SU-DHL-6 (cell line): ENCODE data around the gene DCANP1.

ENCODE experiments used
- H2AFZ ChIP-seq: fragments of 200-600 bp; sonication (generic); 2 replicates; pipeline ENCODE4 v1.6.1; 2014; ENCODE audit warnings: low read depth, mild to moderate bottlenecking, moderate library complexity, mixed read lengths, antibody characterized with exemption, low read length; ENCODE audit not compliant: severe bottlenecking
- H3F3A ChIP-seq: fragments of 200-600 bp; shearing (Covaris generic); 2 replicates; pipeline ENCODE4 v1.6.0; 2016; ENCODE audit warnings: antibody characterized with exemption, mild to moderate bottlenecking; ENCODE audit not compliant: insufficient read depth
- H3K27ac ChIP-seq: fragments of 200-600 bp; sonication (generic); 2 replicates; pipeline ENCODE4 v1.5.1; 2016; ENCODE audit warnings: low read depth, mild to moderate bottlenecking, low read length, moderate library complexity, mixed read lengths
- H3K27me3 ChIP-seq: fragments of 200-600 bp; sonication (generic), shearing (Covaris generic); 2 replicates; pipeline ENCODE4 v1.6.0; 2014; ENCODE audit warnings: mild to moderate bottlenecking, low read length
- H3K36me3 ChIP-seq: fragments of 200-600 bp; sonication (generic); 2 replicates; pipeline ENCODE4 v1.6.1; 2014; ENCODE audit warnings: mild to moderate bottlenecking, low read length, mixed read lengths
- H3K4me2 ChIP-seq: fragments of 300-600, 200-600 bp; shearing (Covaris generic), sonication (generic); 2 replicates; pipeline ENCODE4 v1.6.0; 2014; ENCODE audit warnings: low read length, low read depth, mild to moderate bottlenecking; ENCODE audit not compliant: poor library complexity, severe bottlenecking
- H3K4me3 ChIP-seq: fragments of 200-600 bp; sonication (generic); 2 replicates; pipeline ENCODE4 v1.5.1; 2014; ENCODE audit warnings: antibody characterized with exemption, low read length, mild to moderate bottlenecking, mixed read lengths; ENCODE audit not compliant: insufficient read depth, poor library complexity, severe bottlenecking
- H3K79me2 ChIP-seq: fragments of 200-600 bp; sonication (generic); 2 replicates; pipeline ENCODE4 v1.6.1; 2014; ENCODE audit warnings: mild to moderate bottlenecking, low read length, moderate library complexity; ENCODE audit not compliant: insufficient read depth
- H3K9ac ChIP-seq: fragments of 200-600 bp; sonication (generic); 2 replicates; pipeline ENCODE4 v1.7.0; 2014; ENCODE audit warnings: mild to moderate bottlenecking, low read length
- H3K9me2 ChIP-seq: fragments of 200-600 bp; sonication (generic); replicated peaks from 2 replicates; pipeline ENCODE4 v1.6.1; 2014; ENCODE audit warnings: low read length; ENCODE audit not compliant: insufficient read depth
- H3K9me3 ChIP-seq: fragments of 200-600 bp; sonication (generic); 2 replicates; pipeline ENCODE4 v1.6.1; 2014; ENCODE audit warnings: low read length, mixed read lengths; ENCODE audit not compliant: insufficient read depth
- H4K20me1 ChIP-seq: fragments of 200-600 bp; sonication (generic); 2 replicates; pipeline ENCODE4 v1.6.1; 2014; ENCODE audit warnings: low read depth, mild to moderate bottlenecking, antibody characterized with exemption, low read length, moderate library complexity, mixed read lengths
- CTCF ChIP-seq: fragments of 200-600 bp; sonication (generic); IDR thresholded peaks from one replicate; pipeline ENCODE4 v1.5.1; 2017; ENCODE audit warnings: antibody characterized with exemption, mild to moderate bottlenecking, low read length, moderate library complexity; ENCODE audit not compliant: insufficient read depth, poor library complexity, severe bottlenecking
- EZH2phosphoT487 ChIP-seq: fragments of 200-600 bp; sonication (generic), shearing (Covaris generic); conservative IDR thresholded peaks from 2 replicates; pipeline ENCODE4 v1.6.1; 2018; ENCODE audit warnings: mild to moderate bottlenecking, antibody characterized with exemption, low read length, moderate library complexity, mixed read lengths

DCANP1 gene

GRCh38 chr5:135482381-135482933 is 35.3 kb upstream of the DCANP1 start:
- no peak overlapping the region for H3K27ac ChIP-seq
- H2AFZ ChIP-seq = no peak overlapping the region
- H3F3A ChIP-seq = no peaks in the 10 kb centered on the region
- no peaks in the 10 kb centered on the region for H3K79me2 ChIP-seq
- H3K27me3 ChIP-seq = no peaks in the 10 kb centered on the region
- H3K9me2 ChIP-seq = no peaks in the 10 kb centered on the region
- no peaks in the 10 kb centered on the region for H4K20me1 ChIP-seq
- no peak overlapping the region for H3K4me3 ChIP-seq
- H3K36me3 ChIP-seq = no peaks in the 10 kb centered on the region
- TF ChIP-seq EZH2phosphoT487 (no peak), CTCF (no peak)
- no peaks in the 10 kb centered on the region for H3K9me3 ChIP-seq
- H3K4me2 ChIP-seq = no peak overlapping the region
- H3K9ac ChIP-seq = no peak overlapping the region

GRCh38 chr5:135481909-135482311 is 34.8 kb upstream of the DCANP1 start:
- no peaks in the 10 kb centered on the region for H3K79me2 ChIP-seq
- no peak overlapping the region for H3K4me3 ChIP-seq
- no peaks in the 10 kb centered on the region for H3K9me2 ChIP-seq
- no peaks in the 10 kb centered on the region for H3K27me3 ChIP-seq
- no peaks in the 10 kb centered on the region for H3K9me3 ChIP-seq
- H2AFZ ChIP-seq = no peak overlapping the region
- H3K4me2 ChIP-seq = no peak overlapping the region
- H3F3A ChIP-seq = no peaks in the 10 kb centered on the region
- TF ChIP-seq CTCF (no peak), EZH2phosphoT487 (no peak)
- H3K36me3 ChIP-seq = no peaks in the 10 kb centered on the region
- no peaks in the 10 kb centered on the region for H4K20me1 ChIP-seq
- no peak overlapping the region for H3K27ac ChIP-seq
- no peak overlapping the region for H3K9ac ChIP-seq

- Histone ChIP-seq H2AFZ (no peak overlapping the region), H3K4me3 (no peak overlapping the region), H3K9me2 (no peaks in the 10 kb centered on the region), H3K79me2 (no peaks in the 10 kb centered on the region), H3F3A (no peaks in the 10 kb centered on the region), H3K9ac (no peak overlapping the region), H3K36me3 (no peaks in the 10 kb centered on the region), H3K27ac (no peak overlapping the region), H3K4me2 (no peak overlapping the region), H4K20me1 (no peaks in the 10 kb centered on the region), H3K27me3 (no peaks in the 10 kb centered on the region), H3K9me3 (no peaks in the 10 kb centered on the region)
- TF ChIP-seq EZH2phosphoT487 (no peak), CTCF (no peak)
These were observed 34.2 kb upstream of the DCANP1 start for GRCh38 chr5:135481387-135481786.
